H1 (cell line): Measurements from ENCODE around the gene MAGI3. TPM values are rescaled to one million over a fixed set of nuclear protein-coding genes. Genes with fewer than 3 reads are reported as not detected.

Experiments
- CTCF ChIA-PET: fragments of 300-600 bp; sonication (Branson Sonifier 250); formaldehyde crosslinking; loops from one replicate; lab custom pipeline; 2021; ENCODE audit not compliant: partially characterized antibody; lab: Charles Lee
- POLR2A ChIA-PET: fragments of 300-600 bp; sonication (Branson Sonifier 250); formaldehyde crosslinking; loops from one replicate; lab custom pipeline; 2021; ENCODE audit warnings: inconsistent platforms; ENCODE audit not compliant: partially characterized antibody; lab: Charles Lee
- DNase-seq, 2 experiments: peaks; one replicate each; pipeline versions ENCODE4 v3.0.0 to v3.0.0-alpha.2; 2010 to 2022; ENCODE audit warnings: low spot score in 2 of 2, low read depth in 1 of 2, mixed read lengths in 1 of 2
- FAIRE-seq: peaks from 2 replicates; lab custom pipeline; 2011; peaks lifted over from hg19 to GRCh38; lab: Jason Lieb, UNC
- H2AFZ ChIP-seq: 2 replicates; pipeline ENCODE4 v1.8.1; 2012; ENCODE audit warnings: low read length, inconsistent platforms
- H2AK5ac ChIP-seq: 2 replicates; pipeline ENCODE4 v1.6.1; 2013; ENCODE audit warnings: low read depth, low read length
- H2BK120ac ChIP-seq: replicated peaks from 2 replicates; pipeline ENCODE3; 2013; ENCODE audit warnings: low read depth, low read length, inconsistent platforms
- H2BK12ac ChIP-seq: 2 replicates; pipeline ENCODE4 v1.6.1; 2013; ENCODE audit warnings: low read depth, low read length
- H2BK15ac ChIP-seq: 2 replicates; pipeline ENCODE4 v1.6.1; 2013; ENCODE audit warnings: low read length
- H2BK20ac ChIP-seq: 2 replicates; pipeline ENCODE4 v1.6.1; 2013; ENCODE audit warnings: low read length
- H2BK5ac ChIP-seq: 2 replicates; pipeline ENCODE4 v1.6.1; 2013; ENCODE audit warnings: low read depth, low read length
- H3K14ac ChIP-seq: 2 replicates; pipeline ENCODE4 v1.6.1; 2013; ENCODE audit warnings: inconsistent platforms; ENCODE audit not compliant: insufficient read length
- H3K18ac ChIP-seq: 2 replicates; pipeline ENCODE4 v1.6.1; 2013; ENCODE audit warnings: low read length; ENCODE audit errors: extremely low read depth
- H3K23ac ChIP-seq: 2 replicates; pipeline ENCODE4 v1.6.1; 2013; ENCODE audit warnings: inconsistent platforms; ENCODE audit not compliant: insufficient read length
- H3K23me2 ChIP-seq: 2 replicates; pipeline ENCODE4 v1.6.1; 2013; ENCODE audit warnings: low read depth, low read length
- H3K27ac ChIP-seq: 2 replicates; pipeline ENCODE4 v1.6.1; 2011; ENCODE audit warnings: low read depth, low read length, inconsistent platforms
- H3K27me3 ChIP-seq, 4 experiments: replicated peaks in 1 of 4; 1 replicate in 1 of 4; 2 replicates in 3 of 4; pipeline versions ENCODE4 v1.6.1 to v1.8.1; 2011 to 2013; ENCODE audit warnings: low read length in 3 of 4, mild to moderate bottlenecking in 3 of 4, inconsistent platforms in 2 of 4, mixed read lengths in 2 of 4, moderate library complexity in 1 of 4; ENCODE audit not compliant: control insufficient read depth in 3 of 4, insufficient read depth in 3 of 4; ENCODE audit errors: extremely low read depth in 1 of 4
- H3K36me3 ChIP-seq, 4 experiments: 2 replicates each; pipeline versions ENCODE4 v1.6.1 to v1.8.1; 2011 to 2013; ENCODE audit warnings: mild to moderate bottlenecking in 4 of 4, low read length in 3 of 4, moderate library complexity in 2 of 4, control low read depth in 1 of 4, inconsistent platforms in 1 of 4; ENCODE audit not compliant: insufficient read depth in 4 of 4, control insufficient read depth in 2 of 4
- H3K4ac ChIP-seq: replicated peaks from 2 replicates; pipeline ENCODE3; 2013; ENCODE audit warnings: low read length, low read depth, mixed read lengths, inconsistent platforms; ENCODE audit not compliant: insufficient read length
- H3K4me1 ChIP-seq, 4 experiments: replicated peaks in 1 of 4; 1 replicate in 1 of 4; 2 replicates in 3 of 4; pipeline versions ENCODE4 v1.6.1 to v1.8.1; 2011 to 2013; ENCODE audit warnings: low read length in 3 of 4, inconsistent platforms in 2 of 4, mixed read lengths in 1 of 4; ENCODE audit not compliant: insufficient read depth in 4 of 4, control insufficient read depth in 3 of 4
- H3K4me2 ChIP-seq, 2 experiments: 2 replicates each; pipeline versions ENCODE4 v1.6.1 to v1.8.1; 2011 to 2013; ENCODE audit warnings: low read depth in 2 of 2, low read length in 2 of 2, control low read depth in 1 of 2, inconsistent platforms in 1 of 2, mild to moderate bottlenecking in 1 of 2; ENCODE audit not compliant: insufficient read depth in 1 of 2
- H3K4me3 ChIP-seq, 4 experiments: fragments of 200-600, 300-600 bp in 1 of 4; sonication (generic), shearing (Covaris generic), sonication (Bioruptor Twin) in 1 of 4; 2 replicates each; pipeline versions ENCODE4 v1.5.1 to v1.8.1; 2011 to 2016; ENCODE audit warnings: low read length in 4 of 4, low read depth in 3 of 4, control low read depth in 2 of 4, inconsistent platforms in 2 of 4, mild to moderate bottlenecking in 2 of 4, mixed read lengths in 1 of 4, moderate library complexity in 1 of 4; ENCODE audit not compliant: insufficient read depth in 2 of 4; ENCODE audit errors: extremely low read depth in 1 of 4
- H3K56ac ChIP-seq: replicated peaks from 2 replicates; pipeline ENCODE3; 2013; ENCODE audit warnings: low read depth, mild to moderate bottlenecking, mixed read lengths, low read length, inconsistent platforms; ENCODE audit not compliant: insufficient read length
- H3K79me1 ChIP-seq: 2 replicates; pipeline ENCODE4 v1.6.1; 2013; ENCODE audit warnings: low read depth, low read length, control low read depth
- H3K79me2 ChIP-seq, 2 experiments: 2 replicates each; pipeline versions ENCODE4 v1.6.1 to v1.8.1; 2012 to 2013; ENCODE audit warnings: low read length in 2 of 2, mild to moderate bottlenecking in 2 of 2, inconsistent platforms in 1 of 2; ENCODE audit not compliant: insufficient read depth in 2 of 2, control insufficient read depth in 1 of 2
- H3K9ac ChIP-seq, 4 experiments: replicated peaks in 1 of 4; 1 replicate in 1 of 4; 2 replicates in 3 of 4; pipeline versions ENCODE4 v1.6.1 to v1.8.1; 2011 to 2013; ENCODE audit warnings: low read depth in 3 of 4, low read length in 3 of 4, control low read depth in 2 of 4, mild to moderate bottlenecking in 2 of 4, moderate library complexity in 2 of 4, inconsistent platforms in 1 of 4; ENCODE audit errors: extremely low read depth in 1 of 4
- H3K9me3 ChIP-seq, 2 experiments: 2 replicates each; pipeline versions ENCODE4 v1.6.1 to v1.8.1; 2012 to 2013; ENCODE audit warnings: mild to moderate bottlenecking in 2 of 2, moderate library complexity in 2 of 2, control low read depth in 1 of 2, inconsistent platforms in 1 of 2, low read depth in 1 of 2, low read length in 1 of 2, mixed read lengths in 1 of 2; ENCODE audit not compliant: insufficient read depth in 2 of 2
- H4K20me1 ChIP-seq, 2 experiments: replicated peaks in 1 of 2; 2 replicates each; pipeline versions ENCODE3 to v1.8.1; 2011 to 2013; ENCODE audit warnings: inconsistent platforms in 2 of 2, low read length in 2 of 2, mild to moderate bottlenecking in 1 of 2; ENCODE audit not compliant: insufficient read depth in 2 of 2, control insufficient read depth in 1 of 2
- H4K5ac ChIP-seq: 2 replicates; pipeline ENCODE4 v1.6.1; 2013; ENCODE audit warnings: low read length, low read depth, mixed read lengths, inconsistent platforms; ENCODE audit not compliant: insufficient read length
- H4K8ac ChIP-seq: 2 replicates; pipeline ENCODE4 v1.8.0; 2013; ENCODE audit warnings: mild to moderate bottlenecking, moderate library complexity, low read length, inconsistent platforms; ENCODE audit not compliant: insufficient read depth; ENCODE audit errors: extremely low read depth
- H4K91ac ChIP-seq: replicated peaks from 2 replicates; pipeline ENCODE3; 2013; ENCODE audit warnings: low read length, mixed read lengths, inconsistent platforms; ENCODE audit not compliant: insufficient read length
- BCL11A ChIP-seq, 2 experiments: IDR thresholded peaks; one replicate each; pipeline ENCODE4 v1.6.1; 2011; ENCODE audit warnings: low read depth in 2 of 2, low read length in 2 of 2, mild to moderate bottlenecking in 2 of 2
- CHD1 ChIP-seq: IDR thresholded peaks from 2 replicates; pipeline ENCODE4 v1.6.1; 2012; ENCODE audit warnings: low read depth, low read length, improper control_type of control experiment
- EP300 ChIP-seq, 2 experiments: IDR thresholded peaks; 1 replicate in 1 of 2; 2 replicates in 1 of 2; pipeline ENCODE4 v1.6.1; 2011 to 2012; ENCODE audit warnings: low read depth in 2 of 2, low read length in 2 of 2, mild to moderate bottlenecking in 2 of 2, borderline replicate concordance in 1 of 2, inconsistent platforms in 1 of 2, moderate library complexity in 1 of 2
- POLR2A ChIP-seq, 2 experiments: IDR thresholded peaks; 1 replicate in 1 of 2; 2 replicates in 1 of 2; pipeline ENCODE4 v1.6.1; 2011; ENCODE audit warnings: low read depth in 2 of 2, low read length in 2 of 2, mild to moderate bottlenecking in 2 of 2; ENCODE audit errors: control extremely low read depth in 1 of 2
- WGBS, 2 experiments: shearing (Covaris generic) in 1 of 2; methylation state at CpG; one replicate each; pipeline versions ENCODE4 v1.1.6 to v1.1.7; 2013 to 2015; ENCODE audit warnings: low lambda C conversion rate in 2 of 2, mixed read lengths in 2 of 2, inconsistent platforms in 1 of 2, low coverage in 1 of 2, missing lambda C conversion rate in 1 of 2; ENCODE audit not compliant: insufficient replicate concordance in 2 of 2, insufficient coverage in 1 of 2, insufficient read length in 1 of 2; ENCODE audit errors: extremely low coverage in 1 of 2, missing lambda C conversion rate in 1 of 2; 5-methylcytosine and 5-hydroxymethylcytosine counted together
- polyA plus RNA-seq, 7 experiments: library from polyadenylated mRNA; depleted of rRNA in 3 of 7; stranded (reverse) in 5 of 7; unstranded in 2 of 7; fragments of >200 nt in 5 of 7; fragments of 200-250 nt in 2 of 7; gene quantifications; 1 replicate in 5 of 7; 2 replicates in 1 of 7; 4 replicates in 1 of 7; pipeline versions ENCODE4 v1.2.1 to v1.2.3, GENCODE V29; 2011 to 2013; ENCODE audit warnings: missing spikeins in 2 of 7, mixed read lengths in 2 of 7
- total RNA-seq: library from RNA; stranded (reverse); fragmentation: NEBNext Ultra II Directional; extraction: Animal tissue kit (Norgen Biotek cat#: 25700); gene quantifications from 2 replicates; pipeline ENCODE4 v1.2.1, GENCODE V29; 2021

The MAGI3 gene
- total and polyA plus RNA-seq, 2 of the 8 experiments (the other 6 are each of a cell fraction or from before 2014, with no cell fraction given): 2.3 to 7.8 TPM

- Histone ChIP-seq H2AFZ (no peak overlapping the region), H4K8ac (no peak overlapping the region; the same call in none of the 2 replicates), H3K9me3 (no peaks in the 10 kb centered on the region), H2BK20ac (no peak overlapping the region), H3K4me1 (peaks cover 0 to 9% (median 3%) of the 10 kb centered on the region in 4 experiments; a peak in 6 of 7 replicates), H3K56ac (no peak overlapping the region), H2BK15ac (no peak overlapping the region), H3K4ac (no peak overlapping the region), H3K23ac (no peak overlapping the region), H3K18ac (no peak overlapping the region), H4K5ac (no peak overlapping the region), H2BK120ac (no peak overlapping the region), H3K14ac (no peak overlapping the region), H2AK5ac (no peak overlapping the region), H3K9ac (no peak overlapping the region), H3K79me1 (no peaks in the 10 kb centered on the region), H3K4me2 (no peak overlapping the region), H2BK5ac (no peak overlapping the region), H3K27me3 (no peaks in the 10 kb centered on the region), H3K27ac (no peak overlapping the region), H3K36me3 (no peaks in the 10 kb centered on the region), H4K20me1 (no peaks in the 10 kb centered on the region), H3K79me2 (no peaks in the 10 kb centered on the region), H2BK12ac (0 out of 2 replicates have a peak overlapping the region, but pooled peaks have one; percentile 4), H3K23me2 (no peaks in the 10 kb centered on the region), H4K91ac (no peak overlapping the region), H3K4me3 (no peak overlapping the region)
- ChIA-PET POLR2A (interaction anchor here (1.0 kb wide), 1 partner anchor 17 kb away, joined by 3 read pairs; no protein-coding TSS in a partner anchor), CTCF (no interaction called here)
- FAIRE-seq (peak; percentile 62), DNase-seq (peak in 1 of 2 experiments; percentile 47)
- TF ChIP-seq EP300 (IDR thresholded peaks at IDR 0.05; ENCODE audit: borderline replicate concordance in 1 of 2, low read depth in 2 of 2, low read length in 2 of 2) (no peak), POLR2A (IDR thresholded peaks at IDR 0.05; ENCODE audit: control extremely low read depth in 1 of 2, low read depth in 2 of 2, low read length in 2 of 2) (no peak), BCL11A (IDR thresholded peaks at IDR 0.05; ENCODE audit: low read depth in 2 of 2, low read length in 2 of 2) (no peak), CHD1 (no peak)
- 77% methylated on average over 12 of the region's 12 CpGs; no CpG with 5 or more reads in 1 of the 2 experiments for WGBS, 2 experiments
These were observed 240.3 kb downstream of the MAGI3 start for GRCh38 chr1:113630340-113631327.
